Heart left ventricle (tissue), 16 donors: Measurements from ENCODE around the gene P2RY1. TPM values are rescaled to one million over a fixed set of nuclear protein-coding genes. Genes with fewer than 3 reads are reported as not detected.

ENCODE experiments used
- ATAC-seq, 4 donors: fragments of 200-7000 bp; cut with Tn5 transposase; one replicate each; pipeline ENCODE4 v1.9.1; 2020 to 2022; ENCODE audit warnings: moderate library complexity in 4 of 4, mild to moderate bottlenecking in 3 of 4, moderate number of reproducible peaks in 1 of 4
- DNase-seq, 5 donors: peaks; one replicate each; pipeline ENCODE4 v3.0.0-alpha.2; 2020
- H3K27ac ChIP-seq, 12 donors: fragments of 200-600 bp; sonication (generic) in 4 of 12; one replicate each; pipeline versions ENCODE4 v1.5.0 to v1.8.0; 2016 to 2022; ENCODE audit warnings: mild to moderate bottlenecking in 2 of 12
- H3K27me3 ChIP-seq, 9 donors: fragments of 200-600 bp; sonication (generic) in 2 of 9; one replicate each; pipeline versions ENCODE4 v1.5.1 to v1.8.0; 2016 to 2022; ENCODE audit warnings: mild to moderate bottlenecking in 3 of 9
- H3K36me3 ChIP-seq, 9 donors: fragments of 200-600 bp; sonication (generic) in 2 of 9; one replicate each; pipeline versions ENCODE4 v1.5.0 to v1.8.0; 2018 to 2022; ENCODE audit warnings: mild to moderate bottlenecking in 2 of 9
- H3K4me1 ChIP-seq, 12 donors: fragments of 200-600 bp; sonication (generic) in 4 of 12; one replicate each; pipeline versions ENCODE4 v1.5.0 to v1.8.0; 2016 to 2022; ENCODE audit warnings: mild to moderate bottlenecking in 3 of 12
- H3K4me3 ChIP-seq, 12 donors: fragments of 200-600 bp; sonication (generic) in 4 of 12; one replicate each; pipeline versions ENCODE4 v1.5.0 to v1.8.0; 2017 to 2022; ENCODE audit warnings: mild to moderate bottlenecking in 9 of 12, moderate library complexity in 4 of 12
- H3K9me3 ChIP-seq, 12 donors: fragments of 200-600 bp; sonication (generic) in 4 of 12; one replicate each; pipeline versions ENCODE4 v1.5.0 to v1.8.0; 2016 to 2022; ENCODE audit warnings: mild to moderate bottlenecking in 1 of 12
- CTCF ChIP-seq, 12 donors: fragments of 200-600 bp; sonication (generic) in 4 of 12; IDR thresholded peaks; one replicate each; pipeline versions ENCODE4 v1.5.0 to v1.8.0; 2018 to 2022; ENCODE audit warnings: antibody characterized with exemption in 12 of 12, mild to moderate bottlenecking in 5 of 12
- POLR2A ChIP-seq, 2 donors: fragments of 450-650 bp; IDR thresholded peaks; one replicate each; pipeline ENCODE4 v1.6.1; 2017; ENCODE audit warnings: antibody characterized with exemption in 2 of 2, mild to moderate bottlenecking in 2 of 2, moderate library complexity in 2 of 2
- WGBS, 4 donors: extraction: QIAGEN DNeasy Blood & Tissue Kit in 2 of 4; methylation state at CpG; one replicate each; pipeline versions ENCODE4 v1.1.5 to v1.1.7; 2013 to 2018; 5-methylcytosine and 5-hydroxymethylcytosine counted together
- intact Hi-C, 10 donors: fragments of 100-400 bp; cut with DNase I; formaldehyde crosslinking; loops; one replicate each; pipeline versions ENCODE4 v1.11.1 to v1.14.2; 2022
- polyA plus RNA-seq, 2 donors: library from polyadenylated mRNA; stranded (reverse); fragments of 200-250 nt; gene quantifications; one replicate each; pipeline ENCODE4 v1.2.3, GENCODE V29; 2013
- total RNA-seq, 9 donors: library from RNA; depleted of rRNA in 2 of 9; stranded (reverse); fragments of >200 nt in 2 of 9; fragmentation: NEBNext Ultra II Directional in 3 of 9; extraction: Animal tissue kit (Norgen Biotek cat#: 25700) in 3 of 9; gene quantifications; one replicate each; pipeline versions ENCODE4 v1.1.0 to v1.2.4, GENCODE V29; 2016 to 2023
- donor health status: ischemic (EF 13 %, LVEDD 7.1; RV severe dilation, severe dysfunction).
- donor health status: healthy with polysubstance abuse.
- donor health status: DM: no; HTN: yes; CAD: no.
- donor health status: DM: no; HTN: no; CAD: no.
- donor health status: ischemic (EF 25% LVEDD 6.9; RV normal size, moderate dysfunction).
- donor health status: ischemic (EF 25% LVEDD 5.7; RV mildly dilated, moderate dysfunction).
- donor health status: healthy.
- donor health status: DM: yes; HTN: yes; CAD: no.
- donor health status: ischemic (EF 35%, LVEDD 5.7; RV mildly dilated, moderate dysfunction).
- donor health status: nonischemic (EF 11% LVEDD 7.7; RV severe dilation, severe dysfunction).
- donor health status: DM: yes; HTN: yes; CAD: no.
- donor health status: PGD.
- donor health status: ischemic (EF 29% LVEDD 5.4; RV normal size, mild dysfunction).
- donor health status: nonischemic (EF 23%, LVEDD 6.1; RV moderate dilation, normal function).

Gene P2RY1
- total and polyA plus RNA-seq, 11 donors, result 1.1 to 8.4 (median 5.1) TPM

- TF ChIP-seq CTCF (IDR thresholded peaks at IDR 0.05) (no peak), POLR2A (IDR thresholded peaks at IDR 0.05) (no peak)
- Histone ChIP-seq H3K36me3 (no peaks in the 10 kb centered on the region), H3K27ac (no peak overlapping the region), H3K27me3 (no peaks in the 10 kb centered on the region), H3K4me1 (no peaks in the 10 kb centered on the region), H3K4me3 (no peak overlapping the region), H3K9me3 (no peaks in the 10 kb centered on the region)
- intact Hi-C loops, result no loop called here
- ATAC-seq (no peak), DNase-seq (no peak)
- WGBS, 4 donors, result 88 to 95% (median 91%) methylated on average over 2 of the region's 2 CpGs
These were observed 41.0 kb upstream of the P2RY1 start for GRCh38 chr3:152793969-152794368.

- Histone ChIP-seq H3K27ac (no peak overlapping the region), H3K4me1 (no peaks in the 10 kb centered on the region), H3K4me3 (no peak overlapping the region), H3K9me3 (no peaks in the 10 kb centered on the region), H3K27me3 (no peaks in the 10 kb centered on the region), H3K36me3 (no peaks in the 10 kb centered on the region)
- TF ChIP-seq CTCF (IDR thresholded peaks at IDR 0.05), result no peak
- TF ChIP-seq POLR2A (IDR thresholded peaks at IDR 0.05), result no peak
- DNase-seq (no peak), ATAC-seq (no peak)
- WGBS, 4 donors, result 48 to 73% (median 63%) methylated on average over 4 of the region's 4 CpGs
- intact Hi-C loops, result no loop called here
These were observed 37.0 kb upstream of the P2RY1 start for GRCh38 chr3:152797751-152798432.

GRCh38 chr3:152811974-152812760, 22.8 kb upstream of the P2RY1 start:
- DNase-seq (no peak), ATAC-seq (no peak)
- Histone ChIP-seq H3K9me3 (no peaks in the 10 kb centered on the region), H3K4me3 (no peak overlapping the region), H3K27ac (no peak overlapping the region), H3K4me1 (no peaks in the 10 kb centered on the region), H3K36me3 (no peaks in the 10 kb centered on the region), H3K27me3 (no peaks in the 10 kb centered on the region)
- no peak for TF ChIP-seq POLR2A (IDR thresholded peaks at IDR 0.05)
- no peak for TF ChIP-seq CTCF (IDR thresholded peaks at IDR 0.05)
- WGBS, 4 donors, result 25 to 57% (median 31%) methylated on average over 1 of the region's 1 CpG
- intact Hi-C loops, result no loop called here

GRCh38 chr3:152817400-152817799, 17.5 kb upstream of the P2RY1 start:
- Histone ChIP-seq H3K27ac (no peak overlapping the region), H3K4me3 (no peak overlapping the region), H3K36me3 (no peaks in the 10 kb centered on the region), H3K27me3 (no peaks in the 10 kb centered on the region), H3K4me1 (no peaks in the 10 kb centered on the region), H3K9me3 (no peaks in the 10 kb centered on the region)
- 89 to 96% (median 92%) methylated on average over 1 of the region's 1 CpG for WGBS, 4 donors
- ATAC-seq (no peak), DNase-seq (no peak)
- intact Hi-C loops, result loop anchor here in 1 of 10 donors (5.0 kb wide), 1 partner anchor 310 kb away; no protein-coding TSS in a partner anchor
- no peak for TF ChIP-seq POLR2A (IDR thresholded peaks at IDR 0.05)
- TF ChIP-seq CTCF (IDR thresholded peaks at IDR 0.05), result no peak
